ENCODE measurements around the gene GPRC5A.
"Not testable (repeated sequence)": the region's sequence is repeated elsewhere in the genome, so short reads cannot be mapped to it uniquely, and the experiment has no call there.

The GPRC5A gene, protein sequence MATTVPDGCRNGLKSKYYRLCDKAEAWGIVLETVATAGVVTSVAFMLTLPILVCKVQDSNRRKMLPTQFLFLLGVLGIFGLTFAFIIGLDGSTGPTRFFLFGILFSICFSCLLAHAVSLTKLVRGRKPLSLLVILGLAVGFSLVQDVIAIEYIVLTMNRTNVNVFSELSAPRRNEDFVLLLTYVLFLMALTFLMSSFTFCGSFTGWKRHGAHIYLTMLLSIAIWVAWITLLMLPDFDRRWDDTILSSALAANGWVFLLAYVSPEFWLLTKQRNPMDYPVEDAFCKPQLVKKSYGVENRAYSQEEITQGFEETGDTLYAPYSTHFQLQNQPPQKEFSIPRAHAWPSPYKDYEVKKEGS

DNA sequence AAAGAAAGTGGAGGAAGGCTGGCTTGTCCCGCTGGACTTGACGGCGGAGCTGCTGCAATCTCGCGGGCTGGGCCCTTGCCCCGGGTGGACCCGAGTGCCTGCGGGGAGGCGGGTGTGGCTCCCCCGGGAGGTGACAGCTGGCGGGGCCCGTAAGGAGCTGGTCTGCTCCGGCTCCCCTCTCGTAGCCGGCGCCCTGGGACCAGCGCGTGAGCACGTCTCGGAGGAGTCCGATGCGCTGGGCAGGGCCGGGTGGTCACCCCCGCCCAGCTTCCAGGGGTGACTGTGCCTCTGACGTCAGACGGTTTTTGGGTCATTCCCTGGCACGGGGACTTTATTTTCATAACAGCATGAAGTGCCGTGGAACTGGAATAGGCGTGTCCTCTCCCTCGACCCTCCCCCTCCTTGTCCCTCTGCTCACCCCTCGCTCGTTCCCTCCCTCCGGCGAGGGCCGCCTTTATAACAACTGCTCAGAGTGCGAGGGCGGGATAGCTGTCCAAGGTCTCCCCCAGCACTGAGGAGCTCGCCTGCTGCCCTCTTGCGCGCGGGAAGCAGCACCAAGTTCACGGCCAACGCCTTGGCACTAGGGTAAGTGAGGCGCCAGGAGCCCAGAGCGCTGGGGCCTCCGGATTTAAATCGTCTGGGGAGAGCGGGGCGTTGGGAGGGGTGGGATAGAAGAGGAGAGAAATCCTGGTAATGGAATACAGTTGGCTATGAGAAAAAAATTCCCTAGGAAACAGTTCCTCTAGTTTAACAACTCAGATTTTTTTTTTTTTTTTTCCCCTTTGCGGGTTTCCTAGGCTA lies at the start of gene GPRC5A:
TSS of gene GPRC5A (plus strand) at position 483 of the 801 bp plus-strand sequence. CDS start 16,688 bp downstream, outside the sequence.
- no peak for DNase-seq (ENCODE audit: low read depth in 2 of 2)

DNA sequence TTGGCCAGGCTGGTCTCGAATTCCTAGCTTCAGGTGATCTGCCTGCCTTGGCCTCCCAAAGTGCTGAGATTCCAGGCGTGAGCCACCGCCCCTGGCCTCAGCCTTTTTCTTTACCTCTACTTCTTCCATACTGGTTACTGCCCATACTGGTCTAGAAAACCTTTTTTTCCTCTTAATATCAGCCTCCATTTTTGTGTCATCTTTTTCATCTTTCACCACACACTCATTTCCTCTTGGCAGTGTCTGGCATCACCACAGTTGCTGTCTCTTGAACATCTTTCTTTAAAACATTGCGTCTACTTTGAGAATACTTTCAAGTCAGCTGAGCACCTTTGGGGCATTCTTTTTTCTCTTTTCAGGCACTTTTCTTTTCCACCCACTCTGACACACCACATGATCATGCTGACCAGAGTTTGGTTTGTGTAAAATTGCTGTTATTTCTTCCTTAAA lies 45.5 kb upstream of the GPRC5A start:
- no peak for DNase-seq (ENCODE audit: low read depth in 2 of 2)

DNA sequence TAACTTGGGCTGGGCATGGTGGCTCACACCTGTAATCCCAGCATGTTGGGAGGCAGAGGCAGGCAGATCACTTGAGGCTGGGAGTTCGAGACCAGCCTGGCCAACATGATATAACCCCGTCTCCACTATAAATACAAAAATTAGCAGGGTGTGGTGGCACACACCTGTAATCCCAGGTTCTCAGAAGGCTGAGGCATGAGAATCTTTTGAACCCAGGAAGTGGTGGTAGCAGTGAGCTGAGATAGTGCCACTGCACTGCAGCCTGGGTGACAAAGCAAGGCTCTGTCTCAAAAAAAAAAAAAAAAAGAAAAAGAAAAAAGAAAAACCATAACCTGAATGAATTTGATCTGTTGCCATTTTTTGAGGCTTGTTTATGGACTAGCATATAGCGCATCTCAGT lies 44.6 kb upstream of the GPRC5A start:
- DNase-seq (ENCODE audit: low read depth in 2 of 2), result not testable (repeated sequence)

DNA sequence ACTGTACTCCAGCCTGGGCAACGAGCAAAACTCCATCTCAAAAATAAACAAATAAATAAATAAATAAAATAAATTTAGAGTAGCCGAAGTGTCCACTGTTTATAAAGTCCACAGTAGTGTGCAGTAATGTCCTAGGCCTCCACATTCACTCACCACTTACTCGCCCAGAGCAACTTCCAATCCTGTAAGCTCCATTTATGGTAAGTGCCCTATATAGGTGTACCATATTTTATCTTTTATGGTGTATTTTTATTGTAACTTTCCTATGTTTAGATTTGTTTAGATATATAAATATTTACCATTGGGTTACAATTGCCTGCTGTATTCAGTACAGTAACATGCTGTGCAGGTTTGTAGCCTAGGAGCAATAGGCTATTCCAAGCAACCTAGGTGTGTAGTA lies 37.9 kb upstream of the GPRC5A start:
- no peak for DNase-seq (ENCODE audit: low read depth in 2 of 2)

DNA sequence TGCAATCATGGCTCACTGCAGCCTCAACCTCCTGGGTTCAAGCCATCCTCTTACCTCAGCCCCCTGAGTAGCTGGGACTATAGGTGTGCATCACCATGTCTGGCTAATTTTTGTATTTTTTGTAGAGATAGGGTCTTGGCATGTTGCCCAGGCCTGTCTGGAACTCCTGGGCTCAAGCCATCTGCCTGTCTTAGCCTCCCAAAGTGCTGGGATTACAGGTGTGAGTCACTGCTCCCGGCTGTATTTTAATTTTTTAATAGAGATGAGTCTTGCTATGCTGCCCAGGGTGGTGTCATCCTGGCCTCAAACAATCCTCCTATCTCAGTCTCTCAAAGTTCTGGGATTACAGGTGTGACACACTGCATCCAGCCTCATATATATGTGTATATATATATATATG lies 31.7 kb upstream of the GPRC5A start:
- DNase-seq (ENCODE audit: low read depth in 2 of 2), result no peak

DNA sequence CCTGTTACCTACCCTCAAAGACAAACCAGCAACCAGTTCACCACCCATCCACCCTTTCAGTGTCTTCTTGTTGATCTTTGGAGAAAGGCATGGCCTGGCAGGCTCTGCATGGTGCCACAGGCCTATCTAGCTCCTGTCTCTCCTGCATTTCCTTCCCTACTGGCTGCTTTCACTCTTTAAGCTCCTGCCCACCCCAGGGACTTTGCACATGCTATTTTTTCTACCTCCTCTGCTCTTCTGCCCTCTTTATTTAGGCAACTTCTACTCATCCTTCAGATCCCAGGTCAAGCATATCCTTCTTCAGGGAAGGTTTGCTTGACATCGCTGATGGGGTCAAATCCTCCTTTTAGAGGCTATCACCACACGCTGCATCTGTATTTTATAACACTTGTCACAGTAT lies 27.1 kb upstream of the GPRC5A start:
- no peak for DNase-seq (ENCODE audit: low read depth in 2 of 2)

DNA sequence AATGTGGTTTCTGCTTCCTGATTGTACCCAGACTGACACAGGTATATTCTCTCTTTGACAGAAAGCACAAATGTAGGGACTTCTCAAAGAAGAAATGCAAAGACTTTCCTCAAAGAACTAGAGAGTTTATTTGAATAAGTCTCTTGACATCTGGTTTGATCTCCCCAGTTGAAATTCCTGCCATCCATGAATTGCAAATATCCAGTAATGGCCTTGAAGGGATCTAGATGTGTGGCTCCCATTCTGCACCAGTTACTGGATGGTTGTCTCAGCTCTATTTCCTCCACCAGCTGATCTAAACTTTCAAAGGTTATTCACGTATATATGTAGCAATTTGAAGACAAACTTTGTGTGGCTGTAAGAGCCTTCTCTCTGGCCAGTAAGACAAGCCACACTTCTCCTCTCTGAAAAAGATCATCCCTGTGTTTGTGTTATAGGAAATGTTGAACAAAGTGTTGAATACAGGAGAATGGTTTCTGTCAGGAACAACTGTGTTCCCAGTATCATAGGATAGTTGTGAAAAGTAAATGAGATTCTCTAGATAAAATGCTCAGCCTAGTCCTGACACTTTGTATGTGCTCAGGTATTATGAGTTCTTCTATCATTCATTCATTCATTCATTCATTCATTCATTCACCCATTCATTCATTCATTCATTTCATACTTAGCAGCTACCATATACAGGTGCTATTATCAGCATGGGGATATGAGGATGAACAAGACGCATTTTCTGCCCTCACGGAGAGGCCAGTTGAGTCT lies 22.7 kb upstream of the GPRC5A start:
- DNase-seq (ENCODE audit: low read depth in 2 of 2), result no peak

DNA sequence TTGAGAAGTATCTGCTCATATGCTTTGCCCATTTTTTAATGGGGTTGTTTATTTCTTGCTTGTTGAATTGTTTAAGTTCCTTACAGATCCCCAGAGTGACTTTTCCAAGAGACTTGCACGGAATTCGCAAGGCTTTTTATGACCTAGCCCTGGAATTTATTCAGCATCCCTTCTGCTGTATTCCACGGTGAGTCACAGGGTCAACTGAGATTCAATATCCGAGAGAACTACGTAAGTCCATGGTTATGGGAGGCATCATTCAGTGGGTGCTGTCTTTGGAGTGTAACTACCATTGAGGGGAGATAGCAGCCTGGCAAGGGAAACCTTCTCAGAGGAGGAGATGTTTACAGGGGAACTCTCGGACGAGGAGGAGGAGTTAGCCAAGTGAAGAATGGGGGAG lies 20.9 kb upstream of the GPRC5A start:
- DNase-seq (ENCODE audit: low read depth in 2 of 2), result no peak

DNA sequence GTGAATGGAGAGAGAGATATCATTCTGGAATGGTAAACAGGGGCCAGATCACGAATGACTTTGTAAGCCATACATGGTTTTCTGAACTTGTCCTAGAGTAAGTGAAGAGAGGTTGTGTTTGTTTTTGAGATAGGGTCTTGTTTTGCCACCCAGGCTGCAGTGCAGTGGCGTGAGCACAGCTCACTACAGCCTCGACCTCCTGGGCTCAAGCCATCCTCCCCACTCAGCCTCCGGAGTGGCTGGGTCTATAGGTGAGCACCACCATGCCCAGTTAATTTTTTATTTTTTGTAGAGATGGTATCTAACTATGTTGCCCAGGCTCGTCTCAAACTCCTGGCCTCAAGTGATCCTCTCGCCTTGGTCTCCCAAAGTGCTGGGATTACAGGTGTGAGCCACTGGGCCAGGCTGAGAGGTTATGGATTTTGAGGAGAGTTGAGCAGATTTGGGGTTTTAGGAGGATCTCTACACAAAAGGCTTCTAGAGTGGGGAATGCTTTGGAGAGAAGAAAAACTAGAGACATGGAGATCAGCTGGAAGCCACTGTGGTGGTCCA lies 19.7 kb upstream of the GPRC5A start:
- no peak for DNase-seq (ENCODE audit: low read depth in 2 of 2)

DNA sequence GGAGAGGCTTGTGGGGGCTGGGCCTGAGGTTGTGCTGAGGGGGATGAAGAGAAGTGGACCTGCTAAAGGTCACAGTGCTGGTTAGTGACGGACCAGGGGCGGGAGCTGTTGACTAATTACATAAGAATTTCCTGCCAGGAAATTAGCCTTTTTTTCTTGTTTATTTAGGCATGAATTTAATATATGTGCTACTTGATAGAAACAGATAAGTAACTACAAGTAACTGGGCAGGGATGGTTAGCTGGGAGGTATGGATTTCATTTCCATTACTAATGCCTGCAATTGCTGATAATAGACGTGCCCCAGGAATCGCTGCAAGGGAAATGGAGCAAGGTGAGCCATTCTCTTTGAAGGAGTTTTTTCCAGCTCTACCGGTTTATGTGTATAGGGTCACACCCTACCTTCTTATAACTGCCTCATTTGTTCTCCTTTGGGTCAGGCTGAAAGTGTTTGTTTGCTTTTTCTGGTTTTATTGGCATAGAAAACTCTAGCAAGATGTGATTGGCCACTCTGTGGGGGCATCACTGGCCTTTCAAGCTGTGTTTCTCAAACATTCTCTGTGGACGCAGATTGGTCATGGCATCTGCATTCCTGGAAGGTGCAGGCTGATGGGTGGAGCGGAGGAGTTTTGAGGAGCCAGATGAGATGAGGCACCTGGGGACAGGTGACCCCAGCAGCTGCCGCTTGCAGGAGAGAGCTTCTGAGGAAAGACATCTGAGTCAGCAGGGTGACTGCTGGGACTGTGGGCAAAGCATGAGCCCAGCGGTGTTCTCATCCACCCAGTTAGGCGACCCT lies 19.0 kb upstream of the GPRC5A start:
- no peak for DNase-seq (ENCODE audit: low read depth in 2 of 2)

DNA sequence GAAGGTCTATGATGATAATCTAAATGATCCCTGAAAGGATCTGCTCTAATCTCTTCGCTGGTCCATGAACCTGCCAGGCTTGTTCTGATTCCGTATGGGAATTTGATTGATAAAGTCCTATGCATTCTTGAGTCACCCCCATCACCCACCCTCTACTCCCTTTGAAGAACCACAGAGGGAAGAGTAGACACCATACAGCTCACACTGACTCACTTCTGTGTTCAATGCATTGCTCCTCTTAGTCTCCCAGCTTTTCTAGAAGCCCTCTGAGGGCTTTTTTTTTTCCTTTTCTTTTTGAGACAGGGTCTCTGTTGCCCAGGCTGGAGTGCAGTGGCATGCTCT lies 18.5 kb upstream of the GPRC5A start:
- no peak for DNase-seq (ENCODE audit: low read depth in 2 of 2)

DNA sequence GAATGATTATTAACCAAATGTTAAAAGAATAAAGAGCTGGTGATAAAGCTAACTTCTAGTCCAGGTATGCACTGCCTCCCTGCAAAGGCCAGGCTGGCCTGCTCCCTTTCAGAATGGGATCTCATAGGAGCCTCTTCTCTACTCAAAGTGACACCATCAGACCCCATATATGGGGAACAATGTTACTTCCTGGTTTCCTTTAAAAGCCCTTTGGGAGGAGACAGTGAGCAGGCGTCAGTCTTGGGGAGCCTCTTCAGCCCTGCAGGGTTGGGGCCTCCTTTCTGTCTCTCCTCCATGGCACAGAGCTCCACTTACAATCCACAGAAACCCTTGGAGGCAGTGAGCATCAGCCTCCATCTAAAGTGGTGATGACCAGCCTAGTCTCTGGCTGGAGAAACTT lies 17.3 kb upstream of the GPRC5A start:
- DNase-seq (ENCODE audit: low read depth in 2 of 2), result no peak

DNA sequence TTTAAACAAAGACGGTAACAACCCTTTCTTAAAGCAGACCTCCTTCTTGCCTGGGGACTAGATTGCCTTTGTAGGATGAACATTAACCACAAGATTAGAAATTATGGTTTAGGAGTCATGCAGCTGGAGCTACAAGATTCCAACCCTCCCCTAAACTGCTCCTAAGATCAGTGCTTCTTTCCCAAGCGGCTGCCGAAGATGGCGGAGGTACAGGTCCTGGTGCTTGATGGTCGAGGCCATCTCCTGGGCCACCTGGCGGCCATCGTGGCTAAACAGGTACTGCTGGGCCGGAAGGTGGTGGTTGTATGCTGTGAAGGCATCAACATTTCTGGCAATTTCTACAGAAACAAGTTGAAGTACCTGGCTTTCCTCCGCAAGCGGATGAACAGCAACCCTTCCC lies 16.1 kb upstream of the GPRC5A start:
- not testable (repeated sequence) for DNase-seq (ENCODE audit: low read depth in 2 of 2)

DNA sequence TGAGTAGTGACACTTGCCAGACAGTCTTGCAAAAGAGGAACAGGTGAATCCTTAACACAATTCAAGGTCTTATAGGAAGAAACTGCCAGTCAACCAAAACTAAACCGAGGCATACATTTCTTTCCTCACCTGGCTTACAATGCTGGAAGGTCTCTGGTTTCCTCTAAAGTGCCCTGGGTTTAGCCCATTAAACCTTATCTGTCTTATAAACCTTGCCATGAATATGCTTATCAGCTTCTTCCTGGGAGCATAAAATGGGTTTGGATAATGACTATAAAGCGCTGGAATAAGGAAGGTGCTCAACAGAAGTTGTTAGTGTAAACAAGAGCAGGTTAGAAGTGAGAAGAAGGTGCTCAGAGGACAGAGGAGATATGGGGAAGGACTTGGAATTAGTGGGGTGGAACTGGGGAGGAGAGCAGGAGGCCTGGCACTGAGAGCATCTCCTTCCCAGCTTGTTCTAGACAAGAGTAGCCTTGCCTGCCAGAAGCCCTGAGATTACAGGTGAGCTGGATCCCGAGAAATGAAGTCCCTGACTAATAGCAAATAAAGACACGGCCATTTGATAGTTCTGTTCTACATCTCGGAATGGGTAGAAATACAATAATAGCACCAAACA lies 14.1 kb upstream of the GPRC5A start:
- no peak for DNase-seq (ENCODE audit: low read depth in 2 of 2)

DNA sequence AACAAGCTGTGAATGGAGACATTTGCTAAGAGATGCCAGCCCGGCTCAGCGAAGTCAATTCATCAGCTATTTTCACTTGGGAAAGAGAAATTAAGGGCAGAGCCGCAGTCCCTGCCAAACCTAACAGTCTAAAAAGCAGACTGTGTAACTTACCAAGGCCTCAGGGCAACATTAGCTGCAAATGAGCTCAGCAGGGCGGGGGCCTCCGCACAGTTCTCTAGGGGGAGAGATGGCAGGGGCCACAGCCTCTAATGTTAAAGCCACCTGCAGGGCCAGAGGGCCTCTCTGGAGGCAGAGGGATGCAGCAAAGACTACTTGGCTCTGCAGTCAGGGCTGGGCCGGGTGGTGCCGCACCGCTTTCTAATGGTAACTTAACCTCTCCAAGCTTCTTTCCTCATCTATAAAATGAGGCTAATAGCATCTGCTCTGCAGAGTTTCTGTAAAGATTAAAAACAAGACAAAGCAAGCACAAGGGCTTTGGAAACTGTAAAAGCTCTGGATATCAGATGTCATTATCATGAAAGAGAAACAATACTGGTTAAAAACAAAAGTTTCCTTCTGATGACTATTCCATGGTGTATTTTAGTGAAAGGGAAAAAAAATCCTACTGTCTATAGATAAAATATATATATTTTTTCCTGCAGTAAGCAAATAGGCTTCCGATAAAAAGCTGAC lies 13.4 kb upstream of the GPRC5A start:
- no peak for DNase-seq (ENCODE audit: low read depth in 2 of 2)

DNA sequence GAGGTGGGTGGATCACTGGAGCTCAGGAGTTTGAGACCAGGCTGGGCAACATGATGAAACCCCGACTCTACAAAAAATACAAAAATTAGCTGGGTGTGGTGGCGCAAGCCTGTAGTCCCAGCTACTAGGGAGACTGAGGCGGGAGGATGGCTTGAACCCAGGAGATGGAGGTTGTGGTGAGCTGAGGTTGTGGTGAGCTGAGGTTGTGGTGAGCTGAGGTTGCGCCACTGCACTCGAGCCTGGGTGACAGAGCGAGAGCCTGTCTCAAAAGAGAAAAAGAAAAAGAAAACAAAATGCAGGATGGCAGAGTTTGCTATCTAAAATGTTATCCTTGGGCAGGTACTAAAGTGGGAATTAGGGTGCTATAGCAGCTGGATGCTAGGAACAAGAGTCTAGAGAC lies 10.8 kb upstream of the GPRC5A start:
- DNase-seq (ENCODE audit: low read depth in 2 of 2), result no peak

DNA sequence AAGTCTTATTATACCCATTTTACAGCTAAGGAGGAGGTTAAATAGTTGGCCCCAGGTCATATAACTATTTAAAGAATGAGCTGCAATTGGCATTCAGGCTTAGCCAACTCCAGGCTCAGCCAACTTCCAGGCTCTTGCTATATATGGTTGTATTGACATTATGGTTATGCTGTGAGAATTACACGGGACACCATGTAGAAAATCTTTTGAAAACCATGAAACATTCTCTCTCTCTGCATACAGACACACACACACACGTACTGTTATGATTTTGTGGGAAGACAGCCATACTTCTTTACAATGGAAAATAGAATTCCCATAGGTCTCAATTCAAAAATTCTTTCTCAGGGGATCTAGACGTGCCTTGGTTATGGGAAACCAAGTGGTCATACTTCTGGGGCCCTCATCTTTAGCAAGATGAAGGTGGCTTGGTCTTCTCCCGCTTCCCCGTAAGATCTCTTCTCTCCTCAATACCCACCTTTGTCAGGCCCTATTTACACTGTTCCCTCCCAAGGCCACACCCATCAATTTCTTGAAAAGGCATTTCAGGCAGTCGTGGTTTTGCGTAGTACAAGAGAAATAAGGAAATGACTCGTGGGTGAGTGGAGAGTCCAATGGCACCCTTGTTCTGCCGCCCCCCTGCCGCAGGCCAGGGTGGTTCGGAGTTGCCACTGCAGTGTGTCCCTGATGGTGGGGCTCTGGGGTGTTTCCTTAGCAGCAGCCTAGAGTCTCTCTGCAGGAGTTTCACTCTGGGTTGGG lies 10.0 kb upstream of the GPRC5A start:
- DNase-seq (ENCODE audit: low read depth in 2 of 2), result no peak

DNA sequence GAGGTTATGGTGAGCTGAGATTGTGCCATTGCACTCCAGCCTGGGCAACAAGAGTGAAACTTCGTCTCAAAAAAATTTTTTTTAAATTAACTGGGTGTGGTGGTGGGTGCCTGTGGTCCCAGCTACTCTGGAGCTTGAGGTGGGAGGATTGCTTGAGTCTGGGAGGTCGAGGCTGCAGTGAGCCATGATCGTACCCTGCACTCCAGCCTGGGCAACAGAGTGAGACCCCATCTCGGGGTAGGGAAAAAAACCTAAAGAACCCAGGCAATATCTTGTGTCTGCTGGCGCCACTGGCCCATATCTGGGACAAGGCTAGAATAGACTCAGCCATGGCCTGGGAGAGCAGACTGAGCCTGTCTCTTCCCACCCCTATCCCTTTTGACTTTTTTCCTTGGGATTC lies 9.1 kb upstream of the GPRC5A start:
- DNase-seq (ENCODE audit: low read depth in 2 of 2), result no peak

DNA sequence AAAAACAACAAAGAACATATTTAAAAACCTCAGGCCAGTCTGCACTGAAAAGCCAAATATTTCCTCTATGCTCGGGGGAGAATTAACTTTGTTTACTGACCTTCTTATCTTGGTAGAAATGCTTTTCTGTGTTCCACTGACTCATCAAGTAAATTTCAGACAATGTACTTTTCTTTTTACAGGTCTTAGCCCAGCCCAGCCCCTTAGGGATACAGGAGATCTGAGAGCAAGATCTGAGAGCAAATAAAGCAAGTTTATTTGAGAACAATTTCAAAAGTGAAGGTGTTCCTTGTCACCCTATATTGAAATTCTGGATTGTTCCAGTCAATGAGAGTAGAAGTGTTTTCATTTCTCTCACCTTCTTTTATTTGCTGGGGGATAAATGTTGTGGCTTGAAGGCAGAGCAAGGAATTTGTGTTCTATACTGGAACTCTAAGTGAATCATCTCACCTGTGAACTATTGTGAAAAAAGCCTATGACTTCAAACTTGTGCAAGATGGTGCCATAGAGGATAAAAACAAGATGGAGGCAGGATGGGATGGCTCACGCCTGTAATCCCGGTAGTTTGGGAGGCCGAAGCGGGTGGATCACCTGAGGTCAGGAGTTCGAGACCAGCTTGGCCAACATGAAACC lies 7.9 kb upstream of the GPRC5A start:
- DNase-seq (ENCODE audit: low read depth in 2 of 2), result no peak
